Caco-2 (cell line): ENCODE data around the gene IL11. TPM values are rescaled to one million over a fixed set of nuclear protein-coding genes. Genes with fewer than 3 reads are reported as not detected.

ENCODE experiments used
- BruUV-seq: library from RNA; stranded (reverse); fragments of 400-500 nt; replicated peaks from 2 replicates; lab custom pipeline; 2021; lab: Mats Ljungman, UMichigan
- CTCF ChIA-PET: fragments of 300-600 bp; sonication (Branson Sonifier 250); formaldehyde crosslinking; loops from one replicate; lab custom pipeline; 2022; ENCODE audit warnings: antibody characterized with exemption; lab: Charles Lee
- POLR2A ChIA-PET: fragments of 300-600 bp; sonication (Branson Sonifier 250); formaldehyde crosslinking; loops from one replicate; lab custom pipeline; 2022; ENCODE audit warnings: antibody characterized with exemption; lab: Charles Lee
- DNase-seq, 2 experiments: peaks; one replicate each; pipeline versions ENCODE4 v3.0.0 to v3.0.0-alpha.2; 2020 to 2022
- H3K27me3 ChIP-seq: replicated peaks from 2 replicates; pipeline ENCODE4 v1.6.0; 2011; ENCODE audit warnings: low read length; ENCODE audit not compliant: control insufficient read depth, insufficient read depth
- H3K36me3 ChIP-seq: 2 replicates; pipeline ENCODE4 v1.5.1; 2011; ENCODE audit warnings: low read length; ENCODE audit not compliant: control insufficient read depth, insufficient read depth
- H3K4me1 ChIP-seq: fragments of 250-450 bp; sonication (Bioruptor Pico); 2 replicates; pipeline ENCODE4 v1.5.1; 2020; ENCODE audit warnings: mild to moderate bottlenecking
- H3K4me3 ChIP-seq: 2 replicates; pipeline ENCODE4 v1.5.1; 2011; ENCODE audit warnings: low read depth, mild to moderate bottlenecking, control low read depth, low read length
- H3K9me3 ChIP-seq: fragments of 250-450 bp; sonication (Bioruptor Pico); 2 replicates; pipeline ENCODE4 v1.5.1; 2020; ENCODE audit warnings: mild to moderate bottlenecking, moderate library complexity
- H3K27ac Mint-ChIP-seq: one replicate; pipeline ENCODE4 v1.8.0; 2022; ENCODE audit warnings: mixed read lengths; ENCODE audit not compliant: unreplicated experiment
- H3K27me3 Mint-ChIP-seq: one replicate; pipeline ENCODE4 v1.8.0; 2022; ENCODE audit warnings: mixed read lengths; ENCODE audit not compliant: insufficient read depth, unreplicated experiment
- H3K36me3 Mint-ChIP-seq: one replicate; pipeline ENCODE4 v1.8.0; 2022; ENCODE audit warnings: mild to moderate bottlenecking, mixed read lengths; ENCODE audit not compliant: insufficient read depth, unreplicated experiment
- H3K4me1 Mint-ChIP-seq: one replicate; pipeline ENCODE4 v1.8.0; 2022; ENCODE audit warnings: low read depth, mixed read lengths; ENCODE audit not compliant: unreplicated experiment
- H3K4me3 Mint-ChIP-seq: one replicate; pipeline ENCODE4 v1.8.0; 2022; ENCODE audit warnings: mild to moderate bottlenecking, moderate library complexity, mixed read lengths; ENCODE audit not compliant: unreplicated experiment
- H3K9me3 Mint-ChIP-seq: one replicate; pipeline ENCODE4 v1.8.0; 2022; ENCODE audit warnings: mixed read lengths; ENCODE audit not compliant: unreplicated experiment
- CTCF ChIP-seq, 2 experiments: fragments of 200-600 bp in 1 of 2; IDR thresholded peaks; 1 replicate in 1 of 2; 2 replicates in 1 of 2; pipeline versions ENCODE4 v1.5.1 to v1.8.0; 2011 to 2022; ENCODE audit warnings: antibody characterized with exemption in 1 of 2, control low read depth in 1 of 2, inconsistent platforms in 1 of 2, low read depth in 1 of 2, low read length in 1 of 2, mild to moderate bottlenecking in 1 of 2, moderate library complexity in 1 of 2; ENCODE audit not compliant: insufficient read depth in 1 of 2, severe bottlenecking in 1 of 2, unreplicated experiment in 1 of 2
- intact Hi-C: fragments of 100-400 bp; cut with micrococcal nuclease; formaldehyde crosslinking; loops from one replicate; pipeline ENCODE4 v1.10.0; 2022; ENCODE audit not compliant: unreplicated experiment
- total RNA-seq: library from RNA; stranded (reverse); gene quantifications from 2 replicates; pipeline ENCODE4 v1.2.3, GENCODE V29; 2022

IL11 gene
- total RNA-seq, 1 experiment from 2014 or later, result 0.70 TPM

DNA sequence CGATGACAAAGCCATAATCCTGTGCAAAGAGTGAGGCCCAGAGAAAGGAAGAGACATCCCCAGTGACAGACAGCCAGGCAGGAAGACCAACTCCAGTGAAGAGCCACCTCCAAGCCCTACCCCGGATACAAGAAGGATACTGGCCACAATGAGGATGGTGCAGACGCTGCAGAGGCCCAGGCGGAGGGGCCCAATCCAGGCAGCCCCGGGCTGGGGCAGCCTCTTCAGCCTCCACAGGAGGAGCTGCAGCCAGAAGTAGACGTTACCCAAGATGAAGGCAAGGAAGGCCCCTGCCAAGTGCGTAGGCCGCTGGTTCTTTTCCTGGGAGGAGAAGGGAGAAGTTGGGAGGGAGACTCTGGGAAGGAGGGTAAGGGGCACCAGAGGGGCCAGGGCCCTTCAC, 53.6 kb downstream of the IL11 start:
- no peaks in the 10 kb centered on the region for H3K9me3 ChIP-seq
- no peak overlapping the region for H3K4me3 Mint-ChIP-seq
- H3K4me3 ChIP-seq, result no peak overlapping the region
- no peaks in the 10 kb centered on the region for H3K9me3 Mint-ChIP-seq
- no TSS peak for BruUV-seq
- no peak overlapping the region for H3K27ac Mint-ChIP-seq
- H3K4me1 Mint-ChIP-seq, result peaks cover 15% of the 10 kb centered on the region
- H3K36me3 Mint-ChIP-seq, result peaks cover 6% of the 10 kb centered on the region
- DNase-seq, result no peak
- no peaks in the 10 kb centered on the region for H3K27me3 ChIP-seq
- H3K36me3 ChIP-seq, result no peaks in the 10 kb centered on the region; the same call in 1 of the 2 replicates
- H3K27me3 Mint-ChIP-seq, result no peaks in the 10 kb centered on the region
- TF ChIP-seq CTCF (IDR thresholded peaks at IDR 0.05; ENCODE audit: insufficient read depth in 1 of 2, low read depth in 1 of 2, low read length in 1 of 2, severe bottlenecking in 1 of 2, unreplicated experiment in 1 of 2), result no peak
- CTCF ChIA-PET, result no interaction called here
- POLR2A ChIA-PET, result no interaction called here
- peaks cover 9% of the 10 kb centered on the region for H3K4me1 ChIP-seq
- intact Hi-C loops, result no loop called here

DNA sequence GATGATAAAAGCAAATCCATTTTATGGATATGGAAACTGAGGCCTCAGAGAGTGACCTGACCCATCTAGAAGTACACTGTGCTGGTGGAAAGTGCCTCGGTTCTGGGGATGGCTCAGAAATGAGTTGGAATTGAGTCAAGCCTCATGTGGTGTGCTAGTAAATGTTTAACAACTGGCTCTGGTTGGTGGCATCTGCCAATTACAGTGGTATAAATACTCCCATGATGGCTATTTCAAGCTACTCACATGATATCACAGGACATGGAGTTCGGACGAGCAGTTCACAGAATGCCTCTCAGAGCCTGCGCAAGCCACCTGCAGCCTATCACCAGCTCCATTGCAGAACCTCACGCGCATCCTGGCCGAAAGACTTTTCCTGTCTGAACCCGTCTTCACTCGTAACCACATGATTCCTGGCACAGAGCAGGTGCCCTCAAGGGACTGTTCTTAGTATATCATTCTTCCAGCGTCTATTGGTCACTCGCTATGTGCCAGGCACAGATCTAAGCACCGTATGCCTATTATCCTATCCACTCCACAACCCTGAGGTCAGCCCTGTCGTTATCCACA, 54.2 kb downstream of the IL11 start:
- POLR2A ChIA-PET, result no interaction called here
- CTCF ChIA-PET, result no interaction called here
- Mint-ChIP-seq H3K4me3 (no peak overlapping the region), H3K4me1 (peaks cover 9% of the 10 kb centered on the region), H3K9me3 (no peaks in the 10 kb centered on the region), H3K27ac (no peak overlapping the region), H3K27me3 (no peaks in the 10 kb centered on the region), H3K36me3 (peaks cover 6% of the 10 kb centered on the region)
- H3K4me1 ChIP-seq, result peaks cover 3% of the 10 kb centered on the region
- H3K4me3 ChIP-seq, result no peak overlapping the region
- H3K27me3 ChIP-seq, result no peaks in the 10 kb centered on the region
- intact Hi-C loops, result no loop called here
- BruUV-seq, result no TSS peak
- TF ChIP-seq CTCF (IDR thresholded peaks at IDR 0.05; ENCODE audit: insufficient read depth in 1 of 2, low read depth in 1 of 2, low read length in 1 of 2, severe bottlenecking in 1 of 2, unreplicated experiment in 1 of 2), result no peak
- no peak for DNase-seq
- H3K36me3 ChIP-seq, result no peaks in the 10 kb centered on the region; the same call in 1 of the 2 replicates
- H3K9me3 ChIP-seq, result no peaks in the 10 kb centered on the region

DNA sequence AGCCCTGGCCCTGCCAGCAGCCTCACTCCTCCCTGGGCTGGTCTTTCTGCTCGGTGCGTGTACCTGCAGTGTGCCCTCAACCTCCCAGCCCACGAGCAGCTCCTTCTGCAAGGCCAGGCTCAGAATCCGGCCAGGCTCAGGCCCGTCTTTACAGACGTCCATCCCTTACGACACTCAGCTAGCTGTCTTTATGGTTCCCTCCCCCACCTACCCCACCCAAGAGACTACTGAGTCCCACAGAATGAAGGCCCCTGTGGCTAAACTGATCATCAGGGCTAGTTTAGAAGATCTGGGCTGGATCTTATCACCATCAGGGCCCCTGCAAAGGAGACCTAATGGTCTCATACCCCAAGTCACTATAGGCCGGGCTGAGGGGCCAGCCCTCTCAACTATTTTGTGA, 55.9 kb downstream of the IL11 start:
- DNase-seq, result no peak
- no peaks in the 10 kb centered on the region for H3K9me3 ChIP-seq
- H3K36me3 Mint-ChIP-seq, result peaks cover 3% of the 10 kb centered on the region
- H3K4me1 ChIP-seq, result no peaks in the 10 kb centered on the region
- no peak for TF ChIP-seq CTCF (IDR thresholded peaks at IDR 0.05; ENCODE audit: insufficient read depth in 1 of 2, low read depth in 1 of 2, low read length in 1 of 2, severe bottlenecking in 1 of 2, unreplicated experiment in 1 of 2)
- no peaks in the 10 kb centered on the region for H3K27me3 Mint-ChIP-seq
- no peaks in the 10 kb centered on the region for H3K9me3 Mint-ChIP-seq
- no peaks in the 10 kb centered on the region for H3K27me3 ChIP-seq
- no peak overlapping the region for H3K4me3 Mint-ChIP-seq
- H3K27ac Mint-ChIP-seq, result no peak overlapping the region
- no TSS peak for BruUV-seq
- no peaks in the 10 kb centered on the region for H3K36me3 ChIP-seq
- intact Hi-C loops, result no loop called here
- ChIA-PET POLR2A (no interaction called here), CTCF (interaction anchor here (1.1 kb wide), 1 partner anchor 13 kb away, joined by 4 read pairs; no protein-coding TSS in a partner anchor)
- no peak overlapping the region for H3K4me3 ChIP-seq
- peaks cover 6% of the 10 kb centered on the region for H3K4me1 Mint-ChIP-seq

Other genes starting within 250 kb of the IL11 start
- gene TNNT1, start 221.3 kb downstream of the IL11 start, total RNA-seq, result 11.8 and 18.0 TPM in 2 replicates
- gene TNNI3, start 212.7 kb downstream of the IL11 start, total RNA-seq, result 2.9 and 4.2 TPM in 2 replicates
- gene DNAAF3, start 203.8 kb downstream of the IL11 start, total RNA-seq, result 0.45 and 0.91 TPM in 2 replicates
- gene SYT5, start 190.2 kb downstream of the IL11 start, total RNA-seq, result not detected in 2 replicates
- 2.3 and 2.7 TPM in 2 replicates for gene PTPRH, start 161.0 kb downstream of the IL11 start, total RNA-seq
- 18.0 and 21.2 TPM in 2 replicates for gene TMEM86B, start 141.7 kb downstream of the IL11 start, total RNA-seq
- 113 and 118 TPM in 2 replicates for gene PPP6R1, start 111.4 kb downstream of the IL11 start, total RNA-seq
- gene HSPBP1, start 90.4 kb downstream of the IL11 start, total RNA-seq, result 69.6 and 71.4 TPM in 2 replicates
- gene BRSK1, start 86.5 kb downstream of the IL11 start, total RNA-seq, result 24.6 and 28.6 TPM in 2 replicates
- gene TMEM150B, start 45.1 kb downstream of the IL11 start, total RNA-seq, result 1.6 and 3.4 TPM in 2 replicates
- gene KMT5C, start 30.6 kb downstream of the IL11 start, total RNA-seq, result 25.8 and 26.3 TPM in 2 replicates
- 0.27 and 0.35 TPM in 2 replicates for gene COX6B2, start 15.7 kb downstream of the IL11 start, total RNA-seq
- not detected in 2 replicates for gene GARIN5B, start 7.2 kb downstream of the IL11 start, total RNA-seq
- not detected in 2 replicates for gene TMEM190, start 6.4 kb upstream of the IL11 start, total RNA-seq
- 18.1 and 22.7 TPM in 2 replicates for gene TMEM238, start 13.8 kb upstream of the IL11 start, total RNA-seq
- gene RPL28, start 15.5 kb upstream of the IL11 start, total RNA-seq, result 2,048 and 2,146 TPM in 2 replicates
- 279 and 293 TPM in 2 replicates for gene UBE2S, start 37.3 kb upstream of the IL11 start, total RNA-seq
- not detected in 2 replicates for gene SHISA7, start 72.8 kb upstream of the IL11 start, total RNA-seq
- 40.6 and 49.6 TPM in 2 replicates for gene ISOC2, start 91.2 kb upstream of the IL11 start, total RNA-seq
- gene C19orf85, start 94.3 kb upstream of the IL11 start, total RNA-seq, result not detected in 2 replicates
- gene ZNF628, start 106.2 kb upstream of the IL11 start, total RNA-seq, result 12.3 and 13.9 TPM in 2 replicates
- 40.9 and 45.2 TPM in 2 replicates for gene NAT14, start 114.7 kb upstream of the IL11 start, total RNA-seq
- gene SSC5D, start 118.0 kb upstream of the IL11 start, total RNA-seq, result 0.58 and 0.86 TPM in 2 replicates
- not detected in 2 replicates for gene SBK2, start 166.7 kb upstream of the IL11 start, total RNA-seq
- 2.3 and 2.4 TPM in 2 replicates for gene SBK3, start 175.1 kb upstream of the IL11 start, total RNA-seq
- 26.5 and 30.4 TPM in 2 replicates for gene ZNF579, start 210.4 kb upstream of the IL11 start, total RNA-seq
- 27.2 and 27.7 TPM in 2 replicates for gene FIZ1, start 229.1 kb upstream of the IL11 start, total RNA-seq
- 10.8 and 11.1 TPM in 2 replicates for gene ZNF524, start 229.8 kb upstream of the IL11 start, total RNA-seq
- gene ZNF865, start 235.2 kb upstream of the IL11 start, total RNA-seq, result 13.2 and 14.5 TPM in 2 replicates